SK-N-SH treated with all-trans-retinoic acid at 6 μM for 48 hours (cell line): Measurements from ENCODE around the gene SLC4A4.

Source experiments
- ATAC-seq: fragments of 200-7000 bp; cut with Tn5 transposase; 3 replicates; pipeline ENCODE4 v1.9.1; 2020; ENCODE audit warnings: mild to moderate bottlenecking, moderate library complexity
- ARNTL ChIP-seq: fragments of 450-650 bp; formaldehyde crosslinking; IDR thresholded peaks from 2 replicates; pipeline ENCODE4 v1.5.0; 2020; ENCODE audit warnings: low read depth, mild to moderate bottlenecking, moderate library complexity, borderline replicate concordance
- BACH2 ChIP-seq: fragments of 250-450 bp; sonication (Bioruptor Pico); IDR thresholded peaks from 2 replicates; pipeline ENCODE4 v1.9.0; 2021; ENCODE audit warnings: mild to moderate bottlenecking, borderline replicate concordance
- CREB5 ChIP-seq: fragments of 250-450 bp; sonication (Bioruptor Pico); IDR thresholded peaks from 2 replicates; pipeline ENCODE4 v1.5.1; 2020; ENCODE audit warnings: low read depth, mild to moderate bottlenecking, moderate library complexity
- CSDC2 ChIP-seq: fragments of 250-450 bp; sonication (Bioruptor Pico); IDR thresholded peaks from 2 replicates; pipeline ENCODE4 v1.5.0; 2020; ENCODE audit warnings: mild to moderate bottlenecking, moderate library complexity
- CSRNP3 ChIP-seq: fragments of 250-450 bp; sonication (Bioruptor Pico); IDR thresholded peaks from 2 replicates; pipeline ENCODE4 v1.5.1; 2021; ENCODE audit warnings: mild to moderate bottlenecking, moderate library complexity
- ESRRG ChIP-seq: fragments of 250-450 bp; sonication (Bioruptor Pico); IDR thresholded peaks from 2 replicates; pipeline ENCODE4 v1.6.1; 2021; ENCODE audit warnings: mild to moderate bottlenecking
- GLIS3 ChIP-seq: fragments of 250-450 bp; sonication (Bioruptor Pico); IDR thresholded peaks from 2 replicates; pipeline ENCODE4 v1.5.0; 2020; ENCODE audit warnings: mild to moderate bottlenecking, moderate library complexity
- ISL1 ChIP-seq: fragments of 250-450 bp; sonication (Bioruptor Pico); IDR thresholded peaks from 2 replicates; pipeline ENCODE4 v2.1.2; 2022; ENCODE audit warnings: mild to moderate bottlenecking, moderate library complexity
- OSR1 ChIP-seq: fragments of 250-450 bp; sonication (Bioruptor Pico); IDR thresholded peaks from 2 replicates; pipeline ENCODE4 v1.8.0; 2022; ENCODE audit warnings: moderate library complexity, mild to moderate bottlenecking, inconsistent platforms
- PPARA ChIP-seq: fragments of 250-450 bp; sonication (Bioruptor Pico); IDR thresholded peaks from 2 replicates; pipeline ENCODE4 v1.5.0; 2020; ENCODE audit warnings: mild to moderate bottlenecking, borderline replicate concordance
- RARB ChIP-seq: fragments of 250-450 bp; sonication (Bioruptor Pico); IDR thresholded peaks from 2 replicates; pipeline ENCODE4 v1.8.0; 2021; ENCODE audit warnings: mild to moderate bottlenecking, moderate library complexity
- SNAI2 ChIP-seq: fragments of 250-450 bp; sonication (Bioruptor Pico); IDR thresholded peaks from 2 replicates; pipeline ENCODE4 v1.5.0; 2020; ENCODE audit warnings: mild to moderate bottlenecking, moderate library complexity
- TCF4 ChIP-seq: fragments of 250-450 bp; sonication (Bioruptor Pico); IDR thresholded peaks from 2 replicates; pipeline ENCODE4 v1.8.0; 2021; ENCODE audit warnings: mild to moderate bottlenecking, moderate library complexity, borderline replicate concordance
- TOX ChIP-seq: fragments of 250-450 bp; sonication (Bioruptor Pico); IDR thresholded peaks from 2 replicates; pipeline ENCODE4 v1.8.0; 2021; ENCODE audit warnings: mild to moderate bottlenecking, moderate library complexity, borderline replicate concordance
- TSHZ2 ChIP-seq: fragments of 250-450 bp; sonication (Bioruptor Pico); IDR thresholded peaks from 2 replicates; pipeline ENCODE4 v1.5.0; 2020; ENCODE audit warnings: mild to moderate bottlenecking, moderate library complexity
- ZC3H10 ChIP-seq: fragments of 250-450 bp; sonication (Bioruptor Pico); IDR thresholded peaks from 2 replicates; pipeline ENCODE4 v1.5.1; 2021; ENCODE audit warnings: mild to moderate bottlenecking, moderate library complexity
- ZFP3 ChIP-seq: fragments of 250-450 bp; sonication (Bioruptor Pico); IDR thresholded peaks from 2 replicates; pipeline ENCODE4 v1.5.0; 2020; ENCODE audit warnings: mild to moderate bottlenecking, moderate library complexity
- ZFP30 ChIP-seq: fragments of 450-650 bp; formaldehyde crosslinking; IDR thresholded peaks from 2 replicates; pipeline ENCODE4 v1.5.0; 2022; ENCODE audit warnings: mild to moderate bottlenecking, moderate library complexity
- ZNF565 ChIP-seq: fragments of 450-650 bp; formaldehyde crosslinking; conservative IDR thresholded peaks from 2 replicates; pipeline ENCODE4 v1.5.0; 2020; ENCODE audit warnings: low read depth, mild to moderate bottlenecking, moderate library complexity
- ZNF70 ChIP-seq: fragments of 450-650 bp; formaldehyde crosslinking; IDR thresholded peaks from 2 replicates; pipeline ENCODE4 v1.5.0; 2020; ENCODE audit warnings: mild to moderate bottlenecking, moderate library complexity
- TF ChIP-seq, protein P1 (sequence below): fragments of 250-450 bp; sonication (Bioruptor Pico); IDR thresholded peaks from 2 replicates; pipeline ENCODE4 v1.8.0; 2020; ENCODE audit warnings: mild to moderate bottlenecking, moderate library complexity, borderline replicate concordance
- TF ChIP-seq, protein P2 (sequence below): fragments of 250-450 bp; sonication (Bioruptor Pico); IDR thresholded peaks from 2 replicates; pipeline ENCODE4 v1.8.0; 2021; ENCODE audit warnings: low read depth, mild to moderate bottlenecking, moderate library complexity, borderline replicate concordance

The SLC4A4 gene

DNA sequence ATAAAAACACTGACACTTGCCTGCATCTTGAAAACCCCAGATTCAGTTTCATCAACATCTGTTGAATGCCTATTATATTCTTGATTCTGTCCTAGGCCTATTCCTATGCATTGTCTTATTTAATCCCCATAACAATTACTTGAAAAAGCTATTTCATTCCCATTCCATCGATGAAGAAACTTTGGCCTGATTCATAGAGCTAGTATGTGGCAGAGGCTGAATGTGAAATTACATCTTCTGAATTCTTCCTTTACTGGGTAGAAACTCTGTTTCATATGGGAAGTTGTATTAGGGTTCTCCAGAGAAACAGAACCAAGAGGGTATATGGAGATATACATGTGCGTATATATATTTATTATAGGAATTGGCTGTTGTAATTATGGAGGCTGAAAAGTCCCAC, 35.0 kb upstream of the SLC4A4 start:
- TF ChIP-seq TOX (CRISPR knock-in tag) (no peak), ZNF70 (no peak), ZFP30 (no peak), ARNTL (CRISPR knock-in tag) (no peak), TSHZ2 (CRISPR knock-in tag) (no peak), RARB (no peak), ZC3H10 (CRISPR knock-in tag) (no peak), GLIS3 (no peak), ZNF565 (no peak), BACH2 (no peak), OSR1 (CRISPR knock-in tag) (no peak), CSRNP3 (CRISPR knock-in tag) (no peak)
- TF ChIP-seq, protein P1, sequence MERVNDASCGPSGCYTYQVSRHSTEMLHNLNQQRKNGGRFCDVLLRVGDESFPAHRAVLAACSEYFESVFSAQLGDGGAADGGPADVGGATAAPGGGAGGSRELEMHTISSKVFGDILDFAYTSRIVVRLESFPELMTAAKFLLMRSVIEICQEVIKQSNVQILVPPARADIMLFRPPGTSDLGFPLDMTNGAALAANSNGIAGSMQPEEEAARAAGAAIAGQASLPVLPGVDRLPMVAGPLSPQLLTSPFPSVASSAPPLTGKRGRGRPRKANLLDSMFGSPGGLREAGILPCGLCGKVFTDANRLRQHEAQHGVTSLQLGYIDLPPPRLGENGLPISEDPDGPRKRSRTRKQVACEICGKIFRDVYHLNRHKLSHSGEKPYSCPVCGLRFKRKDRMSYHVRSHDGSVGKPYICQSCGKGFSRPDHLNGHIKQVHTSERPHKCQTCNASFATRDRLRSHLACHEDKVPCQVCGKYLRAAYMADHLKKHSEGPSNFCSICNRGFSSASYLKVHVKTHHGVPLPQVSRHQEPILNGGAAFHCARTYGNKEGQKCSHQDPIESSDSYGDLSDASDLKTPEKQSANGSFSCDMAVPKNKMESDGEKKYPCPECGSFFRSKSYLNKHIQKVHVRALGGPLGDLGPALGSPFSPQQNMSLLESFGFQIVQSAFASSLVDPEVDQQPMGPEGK (CRISPR knock-in tag), result no peak
- TF ChIP-seq, protein P2, sequence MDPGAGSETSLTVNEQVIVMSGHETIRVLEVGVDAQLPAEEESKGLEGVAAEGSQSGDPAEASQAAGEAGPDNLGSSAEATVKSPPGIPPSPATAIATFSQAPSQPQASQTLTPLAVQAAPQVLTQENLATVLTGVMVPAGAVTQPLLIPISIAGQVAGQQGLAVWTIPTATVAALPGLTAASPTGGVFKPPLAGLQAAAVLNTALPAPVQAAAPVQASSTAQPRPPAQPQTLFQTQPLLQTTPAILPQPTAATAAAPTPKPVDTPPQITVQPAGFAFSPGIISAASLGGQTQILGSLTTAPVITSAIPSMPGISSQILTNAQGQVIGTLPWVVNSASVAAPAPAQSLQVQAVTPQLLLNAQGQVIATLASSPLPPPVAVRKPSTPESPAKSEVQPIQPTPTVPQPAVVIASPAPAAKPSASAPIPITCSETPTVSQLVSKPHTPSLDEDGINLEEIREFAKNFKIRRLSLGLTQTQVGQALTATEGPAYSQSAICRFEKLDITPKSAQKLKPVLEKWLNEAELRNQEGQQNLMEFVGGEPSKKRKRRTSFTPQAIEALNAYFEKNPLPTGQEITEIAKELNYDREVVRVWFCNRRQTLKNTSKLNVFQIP (CRISPR knock-in tag), result no peak
- no peak for ATAC-seq

GRCh38 chr4:71304289-71304850, 34.5 kb upstream of the SLC4A4 start:
- TF ChIP-seq TCF4, result no peak
- no peak for TF ChIP-seq ZNF70
- ATAC-seq, result no peak

GRCh38 chr4:71307729-71308128, 31.1 kb upstream of the SLC4A4 start:
- no peak for ATAC-seq
- no peak for TF ChIP-seq ARNTL (CRISPR knock-in tag)
- no peak for TF ChIP-seq BACH2
- TF ChIP-seq ESRRG (CRISPR knock-in tag), result no peak
- TF ChIP-seq, protein P1 (CRISPR knock-in tag), result no peak
- TF ChIP-seq SNAI2 (CRISPR knock-in tag), result no peak

- ATAC-seq, result no peak
- TF ChIP-seq TCF4, result no peak
- no peak for TF ChIP-seq BACH2
- TF ChIP-seq, protein P2 (CRISPR knock-in tag), result no peak
- no peak for TF ChIP-seq ZFP3 (CRISPR knock-in tag)
- no peak for TF ChIP-seq ESRRG (CRISPR knock-in tag)
- TF ChIP-seq CREB5, result no peak
- no peak for TF ChIP-seq CSDC2 (CRISPR knock-in tag)
- no peak for TF ChIP-seq PPARA
- no peak for TF ChIP-seq TOX (CRISPR knock-in tag)
- no peak for TF ChIP-seq ZFP30
- no peak for TF ChIP-seq ISL1 (CRISPR knock-in tag)
- no peak for TF ChIP-seq RARB
- TF ChIP-seq SNAI2 (CRISPR knock-in tag), result no peak
- TF ChIP-seq ZC3H10 (CRISPR knock-in tag), result no peak
- no peak for TF ChIP-seq CSRNP3 (CRISPR knock-in tag)
Measured at GRCh38 chr4:71322425-71322824, 16.4 kb upstream of the SLC4A4 start.
